Mucosa of stomach (tissue), 1 donor: ENCODE results near the gene NUDT22.
"Not testable (repeated sequence)": the region's sequence is repeated elsewhere in the genome, so short reads cannot be mapped to it uniquely, and the experiment has no call there.

Experiments
- H3K27me3 ChIP-seq: one replicate; pipeline ENCODE4 v1.7.0; 2013; ENCODE audit warnings: mild to moderate bottlenecking, low read length; ENCODE audit not compliant: control insufficient read depth, insufficient read depth
- H3K36me3 ChIP-seq: one replicate; pipeline ENCODE4 v1.7.0; 2013; ENCODE audit warnings: low read length; ENCODE audit not compliant: control insufficient read depth, insufficient read depth
- H3K4me1 ChIP-seq: one replicate; pipeline ENCODE4 v1.7.0; 2013; ENCODE audit warnings: mild to moderate bottlenecking, low read length; ENCODE audit not compliant: control insufficient read depth, insufficient read depth
- H3K4me3 ChIP-seq: one replicate; pipeline ENCODE4 v1.7.0; 2013; ENCODE audit warnings: low read length
- H3K9ac ChIP-seq: one replicate; pipeline ENCODE4 v1.7.0; 2013; ENCODE audit warnings: mild to moderate bottlenecking, low read length, moderate library complexity
- H3K9me3 ChIP-seq: one replicate; pipeline ENCODE4 v1.7.0; 2013; ENCODE audit warnings: mild to moderate bottlenecking, low read length, moderate library complexity; ENCODE audit not compliant: control insufficient read depth
- donor health status: Pancreatic carcinoma.

The NUDT22 gene

DNA sequence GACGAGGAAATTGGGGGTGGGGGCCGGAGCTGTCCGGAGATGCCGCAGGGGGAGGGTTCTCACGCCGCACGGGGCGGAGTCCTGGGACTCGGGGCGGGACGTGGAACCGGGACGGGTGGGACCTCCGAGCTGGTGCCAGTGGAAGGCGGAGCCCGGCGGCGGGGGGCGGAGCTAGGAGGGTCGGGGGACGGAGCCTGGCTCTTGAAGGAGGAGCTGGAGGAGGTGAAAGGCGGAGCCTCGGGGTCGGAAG is 15.1 kb downstream of the NUDT22 start:
- Histone ChIP-seq H3K4me1 (peaks cover 64% of the 10 kb centered on the region), H3K27me3 (no peaks in the 10 kb centered on the region), H3K4me3 (peak overlapping the region; percentile 90), H3K36me3 (no peaks in the 10 kb centered on the region), H3K9ac (peak overlapping the region; percentile 95), H3K9me3 (no peaks in the 10 kb centered on the region)

DNA sequence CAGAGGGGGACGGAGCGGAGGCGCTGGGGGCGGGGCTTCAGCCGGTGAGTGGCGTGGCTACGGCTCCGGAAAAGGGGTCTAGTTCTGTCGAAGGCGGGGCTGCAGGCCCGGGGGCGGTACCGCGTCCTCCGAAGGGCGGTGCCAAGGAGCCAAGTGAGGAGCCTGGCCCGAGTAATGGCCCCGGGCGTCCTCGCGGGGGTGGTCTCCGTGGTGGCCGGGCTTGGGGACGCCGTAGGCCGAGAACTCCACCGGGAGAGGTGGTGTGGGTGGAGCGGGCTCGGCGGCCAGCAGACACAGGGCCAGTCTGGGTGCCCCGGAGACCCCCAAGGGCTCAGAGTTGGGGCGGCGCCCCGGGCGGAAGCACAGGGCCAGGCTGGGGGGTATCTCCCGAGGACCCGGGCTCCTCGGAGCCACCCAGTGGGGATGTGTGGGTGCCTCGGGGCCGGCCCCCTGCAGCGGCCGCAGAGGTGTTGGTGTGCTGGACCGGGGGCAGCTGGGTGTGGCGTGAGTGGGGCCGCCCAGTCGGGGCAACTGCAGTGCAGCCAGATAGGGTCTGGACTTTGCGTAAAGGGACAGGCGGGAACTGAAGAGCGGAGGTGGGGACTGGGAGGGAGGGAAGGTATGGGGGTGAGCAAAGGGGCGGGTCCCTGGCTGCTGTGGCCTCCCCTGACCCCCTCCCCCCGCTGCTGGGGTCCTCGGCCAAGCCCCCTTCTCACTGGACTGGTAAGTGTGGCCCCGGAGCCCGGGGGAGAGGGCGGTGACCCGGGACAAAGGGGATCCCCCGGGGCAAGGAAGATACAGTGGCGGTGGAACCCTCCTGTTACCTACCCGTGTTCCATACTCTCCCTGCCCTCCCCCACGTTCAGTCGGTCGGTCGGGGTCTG is 15.7 kb downstream of the NUDT22 start:
- peaks cover 63% of the 10 kb centered on the region for H3K4me1 ChIP-seq
- H3K9me3 ChIP-seq: no peaks in the 10 kb centered on the region

DNA sequence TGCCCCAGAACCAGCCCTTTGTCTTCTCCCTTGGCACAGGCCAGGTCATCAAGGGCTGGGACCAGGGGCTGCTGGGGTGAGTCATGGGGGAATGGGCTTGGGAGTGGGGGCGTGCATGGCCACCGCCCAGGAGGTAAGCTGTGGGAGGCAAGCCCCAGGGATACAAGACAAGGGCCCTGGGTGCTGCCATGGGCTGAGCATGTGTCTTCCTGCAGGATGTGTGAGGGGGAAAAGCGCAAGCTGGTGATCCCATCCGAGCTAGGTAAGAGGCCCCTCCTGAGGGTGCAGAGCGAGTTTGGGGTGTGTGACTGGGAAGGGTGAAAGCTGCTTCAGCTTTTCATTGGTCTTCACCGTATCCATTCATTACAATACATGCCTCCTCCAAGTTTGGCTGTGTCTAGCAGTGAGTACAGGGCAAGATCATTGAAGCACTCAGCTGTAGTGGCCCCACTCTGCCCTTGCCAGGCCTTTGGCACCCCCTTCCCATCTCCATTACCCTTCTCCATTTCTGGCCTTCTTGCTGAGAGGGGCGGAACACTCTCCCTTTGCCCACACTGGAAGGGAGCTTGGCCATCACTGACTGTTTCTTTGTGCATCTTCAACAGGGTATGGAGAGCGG is 17.3 kb downstream of the NUDT22 start:
- Histone ChIP-seq H3K36me3 (no peaks in the 10 kb centered on the region), H3K9me3 (no peaks in the 10 kb centered on the region), H3K4me1 (peaks cover 54% of the 10 kb centered on the region), H3K27me3 (no peaks in the 10 kb centered on the region), H3K9ac (no peak overlapping the region), H3K4me3 (no peak overlapping the region)

More for the DNA sequence above, 15.7 kb downstream of the NUDT22 start:
- H3K9ac ChIP-seq: peak overlapping the region; percentile 82
- H3K36me3 ChIP-seq: no peaks in the 10 kb centered on the region
- H3K4me3 ChIP-seq: peak overlapping the region; percentile 63
- H3K27me3 ChIP-seq: no peaks in the 10 kb centered on the region

DNA sequence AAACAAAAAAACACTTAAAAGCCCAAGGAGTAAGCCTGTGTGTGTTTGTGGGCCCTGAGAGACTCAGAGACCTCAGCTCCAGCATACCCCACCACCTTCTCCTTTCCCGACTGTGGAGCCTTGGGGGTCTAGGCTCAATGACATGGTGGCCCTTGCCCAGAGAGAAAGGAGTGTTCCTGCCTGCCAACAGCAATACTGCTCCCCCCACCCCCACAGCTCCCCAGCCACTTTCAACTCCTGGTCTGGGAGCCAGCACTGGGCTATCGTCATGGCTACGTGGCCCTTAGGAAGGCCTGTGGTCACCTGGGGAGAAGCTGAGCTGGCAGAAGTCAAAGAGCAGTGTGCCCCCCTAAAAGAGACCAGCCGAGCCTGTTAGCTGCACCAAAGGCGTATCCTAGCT is 18.0 kb downstream of the NUDT22 start:
- no peaks in the 10 kb centered on the region for H3K9me3 ChIP-seq
- no peaks in the 10 kb centered on the region for H3K27me3 ChIP-seq
- H3K9ac ChIP-seq: peak overlapping the region; percentile 28
- H3K4me1 ChIP-seq: peaks cover 46% of the 10 kb centered on the region
- no peaks in the 10 kb centered on the region for H3K36me3 ChIP-seq
- no peak overlapping the region for H3K4me3 ChIP-seq

DNA sequence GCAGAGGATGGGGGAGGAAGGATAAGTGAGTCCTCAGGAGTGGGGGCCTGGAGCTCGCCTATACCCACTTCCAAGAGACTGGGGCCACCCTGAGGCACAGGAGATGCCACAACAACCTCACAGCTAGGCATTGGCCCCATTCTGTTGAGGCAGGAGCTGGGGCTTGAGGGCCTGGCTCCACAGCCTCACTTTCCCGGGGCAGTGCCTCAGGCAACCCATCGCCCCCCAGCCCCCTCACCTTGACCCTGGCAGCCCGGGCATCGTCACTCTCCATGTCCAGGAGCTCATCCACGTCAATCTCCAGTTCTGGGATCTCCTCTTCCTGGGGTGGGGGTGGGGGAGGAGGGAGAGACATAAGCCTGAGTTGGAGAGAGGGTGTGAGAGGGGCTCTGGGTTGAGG is 18.9 kb downstream of the NUDT22 start:
- Histone ChIP-seq H3K4me3 (no peak overlapping the region), H3K9ac (peak overlapping the region; percentile 73), H3K9me3 (no peaks in the 10 kb centered on the region), H3K4me1 (peaks cover 37% of the 10 kb centered on the region), H3K27me3 (no peaks in the 10 kb centered on the region), H3K36me3 (no peaks in the 10 kb centered on the region)

DNA sequence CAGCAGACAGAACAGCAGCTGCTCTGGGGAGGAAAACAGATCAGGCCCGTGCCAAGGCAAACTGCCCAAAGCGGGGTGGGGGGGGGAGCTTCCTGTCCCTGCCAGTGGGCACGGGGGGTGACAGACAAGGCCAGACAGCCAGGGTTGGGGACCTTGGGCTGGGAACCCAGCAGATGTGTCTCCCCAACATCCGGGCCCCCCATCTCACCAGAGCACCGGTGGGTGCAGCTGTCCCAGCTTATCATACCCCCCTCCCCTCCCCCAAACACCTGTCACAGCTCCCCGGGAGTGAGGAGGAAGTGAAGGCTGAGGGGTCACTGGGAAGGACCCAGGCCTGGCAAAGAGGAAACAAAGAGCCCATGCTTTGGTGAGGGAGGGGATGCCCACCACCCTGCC is 19.3 kb downstream of the NUDT22 start:
- H3K36me3 ChIP-seq: no peaks in the 10 kb centered on the region
- H3K9me3 ChIP-seq: no peaks in the 10 kb centered on the region
- peak overlapping the region; percentile 82 for H3K4me3 ChIP-seq
- peak overlapping the region; percentile 73 for H3K9ac ChIP-seq
- peaks cover under 1% of the 10 kb centered on the region for H3K27me3 ChIP-seq
- H3K4me1 ChIP-seq: peaks cover 34% of the 10 kb centered on the region

DNA sequence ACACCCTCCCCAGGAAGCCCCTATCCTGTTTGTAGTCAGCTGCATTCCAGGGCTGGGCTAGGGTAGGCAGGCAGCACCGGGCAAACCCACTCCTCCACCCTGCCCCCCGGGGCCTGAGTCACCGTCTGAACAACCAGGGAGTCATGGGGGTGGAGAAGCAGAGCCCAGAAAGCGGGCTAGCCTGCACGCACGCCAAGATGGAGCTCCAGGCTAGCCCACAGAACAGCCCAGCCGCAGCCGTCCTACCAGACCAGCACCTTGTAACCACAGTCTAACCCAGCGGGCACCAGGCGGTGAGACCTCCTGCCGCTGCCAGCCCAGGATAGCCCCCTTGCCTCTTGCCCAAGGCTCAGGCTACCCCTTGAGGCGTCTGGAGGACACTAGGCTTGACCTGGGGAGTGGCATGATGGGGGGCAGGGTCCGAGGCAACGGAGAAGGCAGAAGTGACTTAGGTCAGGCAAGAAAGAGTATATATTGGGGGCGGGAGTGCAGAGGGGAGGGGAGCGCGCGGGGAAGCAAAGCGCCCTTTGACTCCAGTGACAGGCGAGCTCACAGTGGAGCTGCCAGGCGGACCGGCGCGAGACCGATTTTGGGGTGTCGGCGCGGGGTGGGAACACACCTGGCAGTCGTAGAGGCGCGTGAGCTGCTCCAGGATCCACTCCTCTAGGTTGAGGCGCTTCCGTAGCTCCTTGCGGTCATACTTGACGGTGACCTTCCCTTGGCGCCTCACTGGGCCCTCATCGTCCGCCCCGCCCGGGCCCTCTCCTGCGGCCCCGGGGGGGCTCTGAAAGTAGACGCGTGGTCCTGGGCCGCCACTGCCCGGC is 19.9 kb downstream of the NUDT22 start:
- H3K4me3 ChIP-seq: peak overlapping the region; percentile 82
- H3K4me1 ChIP-seq: peaks cover 37% of the 10 kb centered on the region
- peak overlapping the region; percentile 73 for H3K9ac ChIP-seq
- peaks cover 5% of the 10 kb centered on the region for H3K27me3 ChIP-seq
- no peaks in the 10 kb centered on the region for H3K9me3 ChIP-seq
- no peaks in the 10 kb centered on the region for H3K36me3 ChIP-seq

DNA sequence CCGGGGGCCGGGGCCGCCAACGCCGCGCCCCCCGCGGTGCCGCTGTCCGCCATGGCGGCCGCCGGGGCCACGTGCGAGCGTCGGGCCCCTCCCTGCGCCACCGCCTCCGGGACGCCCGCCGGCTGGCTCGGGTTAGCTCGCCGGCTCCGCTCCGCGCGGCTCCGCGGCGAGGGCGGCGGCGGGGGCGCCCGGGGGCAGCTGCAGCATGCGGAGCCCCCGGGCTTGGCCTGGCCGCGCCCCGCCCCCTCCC is 20.5 kb downstream of the NUDT22 start:
- H3K4me3 ChIP-seq: not testable (repeated sequence)

DNA sequence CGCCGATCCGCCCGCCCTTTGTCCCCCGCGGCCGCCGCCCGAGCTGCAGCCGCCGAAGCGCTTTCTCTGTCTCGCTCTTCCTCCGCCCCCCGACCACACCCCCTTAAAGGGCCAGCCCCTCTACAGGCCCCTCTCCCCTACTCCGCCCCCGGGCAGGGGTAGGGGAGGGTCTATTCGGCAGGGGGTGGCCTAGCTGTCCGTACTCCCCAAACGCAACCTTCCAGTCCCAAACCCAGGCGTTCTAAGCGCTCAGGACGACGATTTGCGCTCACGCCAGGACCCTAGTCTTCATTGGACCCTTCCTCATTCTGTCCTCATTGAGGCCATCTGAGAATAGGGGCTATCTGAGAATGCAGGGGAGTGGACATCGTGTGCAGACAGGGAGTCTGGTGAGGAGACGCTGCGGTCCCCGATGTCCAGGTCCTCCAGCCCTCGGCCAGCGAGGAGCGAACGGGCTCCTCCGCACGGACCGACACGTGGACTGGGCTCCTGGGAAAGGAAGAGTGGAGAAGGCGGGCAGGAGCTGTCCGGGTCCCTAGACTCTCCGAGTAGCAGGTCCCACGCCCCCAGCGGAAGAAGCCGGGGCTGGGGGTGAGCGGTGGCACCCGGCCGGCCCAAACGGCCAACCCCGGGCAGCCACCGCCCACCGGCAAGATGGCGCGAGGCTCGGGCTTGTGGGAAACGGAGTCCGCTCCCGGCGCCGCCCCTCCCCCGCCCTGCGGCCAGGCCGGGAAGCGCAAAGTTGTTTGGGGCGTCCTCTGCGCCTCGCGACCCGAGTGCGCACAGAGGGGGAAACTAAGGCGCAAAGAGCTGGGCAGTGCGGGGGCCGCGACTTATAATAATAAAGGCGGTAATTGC is 21.0 kb downstream of the NUDT22 start, which contains the start of gene PPP1R14B:
TSS of gene PPP1R14B (minus strand) at position 73 of the 858 bp plus-strand sequence. CDS start 270 bp downstream, outside the sequence.
- Histone ChIP-seq H3K27me3 (peaks cover 5% of the 10 kb centered on the region), H3K4me3 (peak within 1 kb of the TSS; percentile 91), H3K36me3 (no peaks in the 10 kb centered on the region), H3K9ac (peak within 1 kb of the TSS; percentile 73), H3K4me1 (peaks cover 39% of the 10 kb centered on the region), H3K9me3 (no peaks in the 10 kb centered on the region)

More for the DNA sequence above, 20.5 kb downstream of the NUDT22 start:
- H3K36me3 ChIP-seq, H3K9ac ChIP-seq, H3K9me3 ChIP-seq, H3K27me3 ChIP-seq: not testable (repeated sequence)
- H3K4me1 ChIP-seq: peaks cover 38% of the 10 kb centered on the region

DNA sequence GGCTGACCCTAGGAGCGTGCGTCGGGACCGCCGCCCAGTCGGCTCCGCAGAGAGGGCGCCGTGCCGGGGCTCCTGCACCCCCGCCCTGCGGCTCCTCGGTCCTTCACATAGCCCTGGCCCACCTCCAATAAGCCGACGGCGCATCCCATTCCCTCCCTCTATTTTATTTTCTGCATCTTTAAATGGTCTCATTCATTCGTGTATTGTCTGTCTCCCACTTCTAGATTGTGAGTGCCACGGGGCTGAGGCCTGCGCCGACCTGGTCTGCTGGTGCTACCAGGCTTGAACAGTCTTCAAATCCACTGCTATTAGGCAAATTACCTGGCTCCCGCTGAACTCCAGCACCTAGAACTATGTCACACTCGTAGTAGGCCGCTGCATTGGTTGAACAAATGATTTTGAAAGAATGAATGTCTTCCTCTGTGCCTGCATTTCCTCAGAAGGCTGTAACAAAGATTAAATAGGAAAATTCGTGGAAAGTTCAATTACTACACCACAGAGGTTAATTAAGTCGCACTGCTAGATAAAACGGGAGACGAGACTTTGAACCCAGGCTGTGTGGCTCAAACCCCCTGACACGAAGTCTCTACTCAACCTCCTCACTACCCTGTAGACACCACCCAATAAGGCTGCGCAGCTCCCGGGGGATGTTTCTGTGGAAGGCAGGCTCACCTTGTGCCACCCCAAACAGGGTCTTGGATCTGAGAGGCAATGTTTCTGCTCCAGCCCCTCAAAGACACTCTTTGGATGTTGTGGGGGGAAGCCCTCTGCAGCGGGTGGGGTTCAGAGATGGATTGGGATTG is 21.9 kb downstream of the NUDT22 start:
- peaks cover 39% of the 10 kb centered on the region for H3K4me1 ChIP-seq
- no peak overlapping the region for H3K9ac ChIP-seq
- peaks cover 5% of the 10 kb centered on the region for H3K27me3 ChIP-seq
- no peaks in the 10 kb centered on the region for H3K36me3 ChIP-seq
- no peaks in the 10 kb centered on the region for H3K9me3 ChIP-seq
- peak overlapping the region; percentile 91 for H3K4me3 ChIP-seq

DNA sequence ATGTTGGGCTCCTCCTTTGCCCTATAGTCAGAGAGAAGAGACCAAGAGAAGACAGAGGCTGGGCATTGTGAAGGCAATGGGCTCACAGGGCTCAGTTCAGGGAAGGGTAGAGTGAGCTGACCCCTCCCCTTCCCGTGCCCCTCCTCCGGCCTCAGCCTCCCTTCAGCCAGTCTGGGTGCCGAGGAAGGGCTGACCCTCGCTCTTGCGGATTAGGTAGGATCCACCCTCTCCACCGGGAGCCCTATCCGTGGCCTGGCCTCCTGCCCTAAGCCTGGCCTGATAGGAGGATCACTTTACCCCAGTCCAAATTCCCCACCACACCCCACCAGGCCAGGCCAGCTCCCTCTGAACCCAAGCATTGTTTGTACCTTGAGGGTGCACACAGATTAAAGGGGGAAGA is 22.5 kb downstream of the NUDT22 start:
- H3K36me3 ChIP-seq: no peaks in the 10 kb centered on the region
- H3K9me3 ChIP-seq: no peaks in the 10 kb centered on the region
- no peak overlapping the region for H3K4me3 ChIP-seq
- H3K27me3 ChIP-seq: peaks cover 5% of the 10 kb centered on the region
- no peak overlapping the region for H3K9ac ChIP-seq
- peaks cover 44% of the 10 kb centered on the region for H3K4me1 ChIP-seq
